Effector memory CD8-positive, alpha-beta T cell (primary cell): ENCODE results near the gene ANKRD1.
"Not testable (repeated sequence)": the region's sequence is repeated elsewhere in the genome, so short reads cannot be mapped to it uniquely, and the experiment has no call there.

Experiments
- ATAC-seq: fragments of 150-1000 bp; cut with Tn5 transposase; replicated peaks from 2 replicates; pipeline ENCODE4 v1.10.0; 2021; ENCODE audit warnings: mild to moderate bottlenecking, moderate library complexity
- DNase-seq, 3 experiments: peaks; one replicate each; pipeline ENCODE4 v3.0.0; 2021
- H3K27ac Mint-ChIP-seq, 2 donors: one replicate each; pipeline ENCODE4 v1.8.0; 2022; ENCODE audit warnings: mild to moderate bottlenecking in 2 of 2, mixed read lengths in 2 of 2, moderate library complexity in 2 of 2
- H3K27me3 Mint-ChIP-seq, 2 donors: one replicate each; pipeline ENCODE4 v1.8.0; 2022; ENCODE audit warnings: mixed read lengths in 2 of 2
- H3K36me3 Mint-ChIP-seq: one replicate; pipeline ENCODE4 v1.8.0; 2022; ENCODE audit warnings: mild to moderate bottlenecking, moderate library complexity, mixed read lengths; ENCODE audit not compliant: insufficient read depth
- H3K4me1 Mint-ChIP-seq, 2 donors: one replicate each; pipeline ENCODE4 v1.8.0; 2022; ENCODE audit warnings: low read depth in 2 of 2, mixed read lengths in 2 of 2
- H3K4me3 Mint-ChIP-seq, 2 donors: one replicate each; pipeline ENCODE4 v1.8.0; 2022; ENCODE audit warnings: mild to moderate bottlenecking in 2 of 2, mixed read lengths in 2 of 2, moderate library complexity in 2 of 2
- H3K9me3 Mint-ChIP-seq, 2 donors: one replicate each; pipeline ENCODE4 v1.8.0; 2022; ENCODE audit warnings: mixed read lengths in 2 of 2

The ANKRD1 gene

DNA sequence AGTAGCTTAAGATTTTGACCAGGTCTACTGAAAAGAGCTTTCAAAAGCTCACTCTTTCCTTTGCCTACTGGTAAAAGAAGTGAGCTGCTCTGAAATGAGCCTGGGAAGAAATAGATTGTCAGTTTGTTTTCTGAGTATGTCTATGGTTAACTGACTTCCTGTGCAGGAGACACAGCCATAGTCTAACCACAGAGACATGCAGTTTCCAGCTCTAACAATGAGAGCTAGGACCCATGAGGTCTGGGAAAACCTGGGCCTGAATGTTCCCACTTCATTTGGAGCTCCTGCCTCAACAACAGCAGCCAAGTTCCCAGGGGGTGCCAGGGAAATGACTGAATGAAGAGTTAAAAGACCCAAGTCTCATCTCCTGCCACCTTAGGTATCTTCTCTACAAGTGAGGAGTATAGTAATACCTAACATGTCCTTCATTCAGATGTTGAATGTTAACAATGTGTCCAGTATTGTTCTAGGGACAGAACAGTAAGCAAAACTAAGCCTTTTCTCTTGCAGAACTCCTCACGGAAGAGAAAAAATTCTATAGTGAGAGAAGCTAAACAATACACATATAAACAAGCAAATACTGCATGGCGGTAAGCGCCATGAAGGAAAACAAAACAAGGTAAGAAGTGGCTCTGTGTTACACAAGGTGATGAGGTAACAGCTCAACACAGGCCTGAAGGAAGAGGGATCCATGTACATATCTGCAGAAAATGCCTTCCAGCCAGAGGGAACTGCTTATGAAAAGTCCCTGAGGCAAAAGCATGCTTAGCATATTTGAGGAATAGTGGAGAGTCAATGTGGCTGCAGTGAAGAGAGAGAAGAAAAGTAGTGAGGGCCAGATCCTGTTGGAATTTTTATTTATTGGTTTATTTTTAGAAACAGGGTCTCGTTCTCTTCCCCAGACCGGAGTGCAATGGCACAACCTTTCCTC lies 26.4 kb upstream of the ANKRD1 start:
- no peak overlapping the region for H3K27ac Mint-ChIP-seq
- no peaks in the 10 kb centered on the region for H3K36me3 Mint-ChIP-seq
- DNase-seq (no peak), ATAC-seq (no peak)
- H3K9me3 Mint-ChIP-seq, result no peaks in the 10 kb centered on the region
- no peak overlapping the region for H3K4me3 Mint-ChIP-seq
- no peaks in the 10 kb centered on the region for H3K4me1 Mint-ChIP-seq
- H3K27me3 Mint-ChIP-seq, result peaks cover 15 to 23% of the 10 kb centered on the region in 2 donors

DNA sequence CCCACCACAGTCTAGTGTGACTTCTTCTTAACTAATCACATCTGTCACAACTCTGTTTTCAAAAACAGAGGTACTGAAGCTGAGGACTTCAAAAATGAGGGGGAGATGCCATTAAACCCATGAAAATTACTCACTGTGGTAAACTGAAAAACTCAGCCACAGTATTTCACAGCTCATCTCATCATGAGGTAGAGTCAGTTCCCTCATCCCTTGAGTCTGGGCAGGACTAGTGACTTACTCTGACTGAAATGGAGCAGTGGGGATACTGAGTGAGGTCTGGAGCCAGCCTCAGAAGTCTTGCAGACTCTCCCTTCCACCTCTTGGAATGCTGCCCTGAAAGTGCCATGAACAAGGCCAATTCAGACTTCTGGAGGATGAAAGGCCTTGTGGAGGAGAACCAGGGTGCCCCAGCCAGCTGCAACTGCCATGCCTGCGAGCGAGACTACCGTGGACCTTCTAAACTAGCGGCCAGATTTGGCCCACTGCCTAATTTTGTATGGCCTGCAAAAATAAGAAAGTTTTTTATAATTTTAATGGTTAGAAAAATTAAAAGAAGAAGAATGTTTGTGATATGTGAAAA lies 24.7 kb upstream of the ANKRD1 start:
- no peak for ATAC-seq
- H3K4me3 Mint-ChIP-seq, result no peak overlapping the region
- no peak overlapping the region for H3K27ac Mint-ChIP-seq
- no peaks in the 10 kb centered on the region for H3K36me3 Mint-ChIP-seq
- H3K27me3 Mint-ChIP-seq, result peaks cover 9 to 17% of the 10 kb centered on the region in 2 donors
- no peak for DNase-seq
- no peaks in the 10 kb centered on the region for H3K4me1 Mint-ChIP-seq
- no peaks in the 10 kb centered on the region for H3K9me3 Mint-ChIP-seq

DNA sequence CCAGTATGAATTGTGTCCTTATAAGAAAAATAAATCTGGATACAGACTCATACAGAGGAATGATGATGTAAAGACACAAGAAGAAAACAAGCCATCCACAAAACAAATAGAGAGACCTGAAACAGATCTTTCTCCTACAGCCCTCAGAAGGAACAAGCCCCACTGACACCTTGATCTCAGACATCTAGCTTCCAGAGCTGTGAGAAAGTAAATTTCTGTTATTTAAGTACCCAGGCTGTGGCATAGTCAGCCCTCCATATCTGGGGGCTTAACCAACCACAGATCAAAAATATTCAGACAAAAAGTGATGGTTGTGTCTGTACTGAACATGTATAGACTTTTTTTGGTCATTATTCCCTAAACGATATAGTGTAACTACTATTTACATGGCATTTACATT lies 23.9 kb upstream of the ANKRD1 start:
- DNase-seq, result no peak
- no peaks in the 10 kb centered on the region for H3K9me3 Mint-ChIP-seq
- no peak overlapping the region for H3K27ac Mint-ChIP-seq
- H3K36me3 Mint-ChIP-seq, result no peaks in the 10 kb centered on the region
- no peaks in the 10 kb centered on the region for H3K4me1 Mint-ChIP-seq
- no peak for ATAC-seq
- peaks cover 9 to 17% of the 10 kb centered on the region in 2 donors for H3K27me3 Mint-ChIP-seq
- no peak overlapping the region for H3K4me3 Mint-ChIP-seq

DNA sequence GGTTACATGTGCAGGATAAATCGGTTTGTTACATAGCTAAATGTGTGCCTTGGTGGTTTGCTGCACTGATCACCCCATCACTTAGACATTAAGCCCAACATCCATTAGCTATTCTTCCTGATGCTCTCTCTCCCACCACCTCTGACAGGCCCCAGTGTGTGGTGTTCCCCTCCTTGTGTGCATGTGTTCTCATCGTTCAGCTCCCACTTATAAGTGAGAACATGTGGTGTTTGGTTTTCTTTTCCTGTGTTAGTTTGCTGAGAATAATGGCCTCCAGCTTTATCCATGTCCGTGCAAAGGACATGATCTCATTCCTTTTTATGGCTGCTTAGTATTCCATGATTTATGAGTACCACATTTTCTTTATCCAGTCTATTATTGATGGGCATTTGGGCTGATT lies 22.1 kb upstream of the ANKRD1 start:
- not testable (repeated sequence) for H3K4me1 Mint-ChIP-seq, ATAC-seq, H3K36me3 Mint-ChIP-seq, H3K27ac Mint-ChIP-seq, H3K4me3 Mint-ChIP-seq, H3K9me3 Mint-ChIP-seq, DNase-seq
- peaks cover 9 to 17% of the 10 kb centered on the region in 2 donors for H3K27me3 Mint-ChIP-seq

DNA sequence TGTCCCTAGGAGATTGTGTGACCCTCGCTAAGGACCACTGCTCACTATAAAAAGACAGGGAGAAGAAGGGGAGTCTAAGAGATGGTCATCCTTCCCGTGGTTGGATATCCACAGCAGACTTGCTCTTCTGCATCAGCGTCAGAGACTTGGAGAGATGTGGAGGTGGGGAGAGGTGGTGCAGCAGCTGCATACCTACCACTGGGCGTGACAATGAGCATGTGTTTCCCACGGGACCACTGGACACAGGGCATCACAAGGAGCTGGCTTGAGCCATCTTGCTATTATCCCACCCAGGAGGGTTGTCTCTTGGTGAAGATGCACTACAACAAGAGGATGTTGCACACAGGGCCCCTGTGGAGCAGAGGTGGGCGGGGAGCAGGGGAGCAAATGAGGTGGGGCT lies 18.8 kb upstream of the ANKRD1 start:
- no peak for ATAC-seq
- DNase-seq, result no peak
- no peaks in the 10 kb centered on the region for H3K4me1 Mint-ChIP-seq
- H3K27ac Mint-ChIP-seq, result no peak overlapping the region
- no peaks in the 10 kb centered on the region for H3K36me3 Mint-ChIP-seq
- peaks cover 9 to 26% of the 10 kb centered on the region in 2 donors for H3K27me3 Mint-ChIP-seq
- no peaks in the 10 kb centered on the region for H3K9me3 Mint-ChIP-seq
- no peak overlapping the region for H3K4me3 Mint-ChIP-seq

DNA sequence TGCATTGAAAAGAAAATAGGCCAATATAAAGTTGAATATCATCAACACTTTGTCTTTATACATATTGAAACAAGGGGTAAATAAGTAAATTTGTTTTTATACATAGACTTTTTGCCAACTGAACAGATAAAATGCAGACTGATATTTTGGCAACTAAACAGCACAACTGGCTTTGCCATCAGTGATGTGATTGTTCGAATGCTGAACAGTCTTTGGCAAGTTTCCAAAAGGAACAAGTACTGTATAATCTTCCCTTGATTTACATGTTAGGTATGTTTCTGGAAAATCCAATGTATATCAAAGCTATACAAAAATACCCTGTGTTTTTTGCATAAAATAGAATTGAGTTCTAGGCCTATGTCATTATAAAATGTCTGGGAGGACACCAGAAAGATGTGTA lies 18.2 kb upstream of the ANKRD1 start:
- Mint-ChIP-seq H3K4me1 (no peaks in the 10 kb centered on the region), H3K36me3 (no peaks in the 10 kb centered on the region), H3K4me3 (no peak overlapping the region), H3K9me3 (no peaks in the 10 kb centered on the region), H3K27me3 (peaks cover 9 to 20% of the 10 kb centered on the region in 2 donors), H3K27ac (no peak overlapping the region)
- DNase-seq, result no peak
- ATAC-seq, result no peak

DNA sequence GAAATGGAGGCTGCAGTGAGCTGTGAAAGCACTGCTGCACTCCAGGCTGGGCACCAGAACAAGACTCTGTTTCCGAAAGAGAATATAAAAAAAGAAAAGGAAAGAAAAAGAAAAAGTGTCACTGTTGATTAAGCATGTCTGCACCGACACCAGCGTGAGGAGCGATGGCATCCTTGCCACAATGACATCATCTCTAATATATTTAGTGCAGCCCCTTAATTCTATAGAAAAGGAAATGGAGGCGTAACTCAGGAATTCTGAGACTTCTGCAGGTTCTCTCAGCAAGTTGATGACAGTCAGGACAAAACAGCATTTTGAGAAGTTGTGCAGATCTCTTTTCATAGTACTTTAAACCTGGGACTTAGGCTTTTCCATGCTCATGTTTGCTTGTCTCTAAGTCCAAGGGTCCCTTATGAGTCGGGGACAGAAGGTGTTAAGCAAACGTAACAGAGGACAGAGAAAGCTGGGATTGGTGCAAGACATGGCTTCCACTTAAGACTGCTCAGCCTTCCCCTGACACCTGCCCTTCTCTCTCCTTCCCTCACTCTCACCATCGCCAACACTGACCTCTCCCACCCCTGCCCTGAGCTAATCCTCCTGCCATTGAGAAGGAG lies 16.9 kb upstream of the ANKRD1 start:
- Mint-ChIP-seq H3K4me3 (no peak overlapping the region), H3K36me3 (no peaks in the 10 kb centered on the region)
- no peak for DNase-seq

DNA sequence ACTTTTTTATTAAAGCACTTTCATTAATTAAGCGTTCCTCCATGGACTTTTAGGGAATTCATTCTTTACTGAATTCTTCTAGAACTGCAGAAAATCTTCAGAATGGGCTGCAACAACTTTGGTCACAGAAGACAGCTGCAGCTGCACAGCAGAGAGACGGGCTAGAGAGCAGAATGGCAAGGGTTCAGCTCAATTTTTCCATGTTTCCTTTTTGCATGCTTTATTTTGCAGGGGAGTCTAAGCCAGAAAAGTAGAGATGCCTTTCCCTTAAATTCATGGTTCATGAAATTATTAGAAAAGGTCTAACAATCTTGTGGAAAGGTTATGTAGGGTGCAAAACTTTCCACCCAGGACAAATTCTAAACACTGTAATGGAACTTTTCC lies 15.4 kb upstream of the ANKRD1 start:
- Mint-ChIP-seq H3K27ac (no peak overlapping the region), H3K27me3 (peaks cover 12 to 22% of the 10 kb centered on the region in 2 donors), H3K36me3 (no peaks in the 10 kb centered on the region), H3K4me3 (no peak overlapping the region), H3K9me3 (no peaks in the 10 kb centered on the region), H3K4me1 (no peaks in the 10 kb centered on the region)
- DNase-seq (no peak), ATAC-seq (no peak)

More for the DNA sequence above, 16.9 kb upstream of the ANKRD1 start:
- Mint-ChIP-seq H3K9me3 (no peaks in the 10 kb centered on the region), H3K4me1 (no peaks in the 10 kb centered on the region), H3K27ac (no peak overlapping the region), H3K27me3 (peaks cover 2 to 11% of the 10 kb centered on the region in 2 donors)
- no peak for ATAC-seq

DNA sequence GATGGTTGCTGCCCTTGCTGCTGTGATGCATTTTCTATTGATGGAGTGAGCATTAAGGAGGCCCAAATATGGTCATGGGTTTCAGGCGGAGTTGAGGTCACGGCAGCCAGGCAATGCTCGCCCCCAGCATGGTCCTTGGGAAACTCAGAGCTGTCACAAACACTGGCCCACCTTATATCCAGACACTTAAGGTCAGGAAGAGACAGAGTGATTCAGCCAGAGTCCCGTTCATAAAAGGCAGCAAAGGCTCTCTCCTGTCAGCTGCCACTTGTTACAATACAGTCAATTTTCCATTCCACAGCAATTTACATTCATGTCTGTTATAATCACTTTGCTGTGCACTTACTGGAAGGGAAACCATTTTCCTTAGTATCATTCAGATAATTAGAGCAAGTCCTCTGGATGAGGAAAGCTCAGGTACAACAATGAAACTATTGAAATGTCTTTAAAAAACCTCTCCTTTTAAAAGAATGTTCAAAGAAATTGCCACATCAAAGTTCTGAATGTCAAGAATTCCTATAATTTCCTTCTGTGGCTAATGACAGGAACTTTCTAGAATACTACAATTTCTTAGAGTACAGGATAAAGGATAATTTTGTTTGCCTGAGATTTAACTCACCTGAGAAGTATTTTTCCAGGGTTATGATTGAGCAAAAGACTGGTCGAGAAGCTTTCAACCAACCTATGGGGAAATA lies 14.8 kb upstream of the ANKRD1 start:
- ATAC-seq (no peak), DNase-seq (no peak)
- H3K4me3 Mint-ChIP-seq, result no peak overlapping the region
- no peaks in the 10 kb centered on the region for H3K36me3 Mint-ChIP-seq
- H3K4me1 Mint-ChIP-seq, result no peaks in the 10 kb centered on the region
- H3K27me3 Mint-ChIP-seq, result peaks cover 17 to 26% of the 10 kb centered on the region in 2 donors
- H3K9me3 Mint-ChIP-seq, result no peaks in the 10 kb centered on the region
- no peak overlapping the region for H3K27ac Mint-ChIP-seq

DNA sequence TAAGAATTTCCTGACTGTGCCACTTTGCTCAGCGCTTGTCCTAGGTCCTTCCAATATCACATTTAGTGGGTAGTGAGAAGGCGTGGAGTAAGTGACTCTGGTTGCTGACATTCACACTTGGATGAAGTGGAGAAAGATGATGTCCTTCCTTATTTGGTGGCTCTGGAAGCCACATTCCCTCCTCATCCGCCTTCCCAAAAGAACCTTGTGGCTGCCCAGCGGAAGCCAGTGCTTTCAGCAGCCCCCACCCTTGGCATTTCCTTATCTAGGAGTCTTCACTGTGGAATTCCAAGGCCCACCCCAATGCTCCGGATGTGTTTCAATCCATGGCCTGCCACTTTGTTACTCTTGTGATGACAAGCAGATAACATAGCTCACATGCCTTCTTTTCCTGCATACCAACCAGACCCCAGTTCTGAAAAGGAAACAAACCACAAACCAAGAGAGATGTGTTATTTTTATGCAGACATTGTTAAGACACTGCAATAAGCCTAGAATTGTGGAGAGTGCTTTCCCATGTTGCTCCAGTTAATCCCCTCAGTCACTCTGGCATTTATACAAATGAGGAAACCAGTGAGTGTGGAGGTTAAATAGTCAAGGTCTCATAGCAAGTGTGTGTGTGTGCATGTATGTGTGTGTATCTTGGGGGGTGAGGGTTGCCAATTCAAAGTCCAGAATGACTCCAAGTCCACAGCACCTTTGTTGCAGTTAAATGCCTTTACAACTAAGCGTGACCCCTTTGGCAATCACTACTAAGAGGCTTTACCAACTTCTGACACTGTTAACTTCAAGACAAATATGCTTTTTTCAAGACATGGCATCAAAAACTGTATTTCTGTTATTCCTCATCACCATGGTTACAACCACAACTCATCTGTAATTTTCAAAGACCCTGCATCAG lies 10.3 kb upstream of the ANKRD1 start:
- H3K36me3 Mint-ChIP-seq, result no peaks in the 10 kb centered on the region
- no peaks in the 10 kb centered on the region for H3K9me3 Mint-ChIP-seq
- H3K4me1 Mint-ChIP-seq, result no peaks in the 10 kb centered on the region
- no peak overlapping the region for H3K27ac Mint-ChIP-seq
- DNase-seq (no peak), ATAC-seq (no peak)
- H3K27me3 Mint-ChIP-seq, result peaks cover 56% of the 10 kb centered on the region in 2 donors
- no peak overlapping the region for H3K4me3 Mint-ChIP-seq

DNA sequence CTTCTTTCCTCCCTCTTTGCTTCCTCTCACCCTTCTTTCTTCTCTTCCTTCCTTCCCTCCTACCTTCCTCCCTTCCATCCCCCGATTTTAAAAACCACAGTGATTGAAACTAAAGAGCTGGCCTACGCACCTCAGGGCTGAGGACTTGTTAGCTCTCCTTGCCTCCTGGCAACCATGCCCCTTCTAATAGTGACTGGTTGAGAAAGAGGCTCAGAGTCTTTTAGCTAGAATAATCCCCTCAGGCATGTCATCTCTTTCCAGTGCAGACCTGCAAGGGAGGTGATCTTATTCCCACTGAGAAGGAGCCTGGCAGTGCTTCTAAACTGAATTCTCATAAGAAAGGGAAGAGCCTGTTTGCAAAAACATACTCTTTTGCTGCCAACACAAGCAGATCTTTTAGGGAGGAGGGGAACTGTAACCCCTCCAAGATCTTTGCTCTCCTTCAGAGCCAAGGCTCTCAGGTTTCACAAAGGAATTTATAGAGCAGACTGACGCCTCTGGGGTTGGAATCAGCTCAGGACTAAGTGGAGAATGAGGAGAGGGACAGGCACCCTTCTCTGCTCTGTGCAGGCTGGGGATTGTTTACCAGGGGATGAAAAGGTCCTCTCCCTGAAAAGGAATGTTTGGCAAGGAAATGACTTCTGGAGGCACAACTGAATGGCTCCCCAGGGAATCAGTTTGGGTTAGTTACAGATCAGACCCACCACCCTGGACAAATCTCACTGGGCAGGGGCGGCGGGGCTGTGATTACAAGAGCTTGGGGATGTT lies 9.4 kb upstream of the ANKRD1 start:
- no peak for ATAC-seq
- H3K36me3 Mint-ChIP-seq, result no peaks in the 10 kb centered on the region
- no peak overlapping the region for H3K27ac Mint-ChIP-seq
- no peaks in the 10 kb centered on the region for H3K9me3 Mint-ChIP-seq
- DNase-seq, result no peak
- peaks cover 51 to 56% of the 10 kb centered on the region in 2 donors for H3K27me3 Mint-ChIP-seq
- no peak overlapping the region for H3K4me3 Mint-ChIP-seq
- H3K4me1 Mint-ChIP-seq, result no peaks in the 10 kb centered on the region

DNA sequence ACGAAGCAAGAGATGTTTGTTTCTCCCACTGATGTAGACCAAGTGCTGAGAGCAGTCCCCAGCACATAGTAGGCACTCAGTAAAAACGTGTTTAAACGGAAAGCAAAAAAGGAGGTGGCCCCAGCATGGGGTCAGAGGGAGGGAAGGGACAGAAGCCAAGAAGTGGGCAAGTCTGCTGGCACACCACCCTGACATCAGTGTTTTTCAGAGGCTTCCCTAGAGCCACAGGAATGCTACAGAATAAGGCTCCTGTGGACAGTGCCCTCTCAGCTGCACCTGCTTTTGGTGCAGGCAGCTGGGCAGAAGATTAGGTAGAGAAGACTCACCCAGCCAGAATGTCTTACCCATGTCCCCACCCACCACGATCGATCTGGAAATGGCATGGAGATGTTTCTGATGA lies 8.3 kb upstream of the ANKRD1 start:
- DNase-seq (no peak), ATAC-seq (no peak)
- H3K4me3 Mint-ChIP-seq, result no peak overlapping the region
- H3K36me3 Mint-ChIP-seq, result no peaks in the 10 kb centered on the region
- no peaks in the 10 kb centered on the region for H3K4me1 Mint-ChIP-seq
- no peak overlapping the region for H3K27ac Mint-ChIP-seq
- peaks cover 52 to 62% of the 10 kb centered on the region in 2 donors for H3K27me3 Mint-ChIP-seq
- H3K9me3 Mint-ChIP-seq, result no peaks in the 10 kb centered on the region
